Esophagus squamous epithelium (tissue), 4 donors: ENCODE data around the gene TDRD7.

Experiments
- CTCF ChIP-seq, 6 experiments: fragments of 450-650 bp in 4 of 6; fragments of 200-600 bp in 2 of 6; sonication (generic) in 2 of 6; IDR thresholded peaks; one replicate each; pipeline ENCODE4 v1.5.1; 2016 to 2019; ENCODE audit warnings: antibody characterized with exemption in 6 of 6, mild to moderate bottlenecking in 4 of 6, moderate library complexity in 4 of 6
- POLR2A ChIP-seq, 4 donors: fragments of 450-650 bp; IDR thresholded peaks; one replicate each; pipeline ENCODE4 v1.6.1; 2017; ENCODE audit warnings: antibody characterized with exemption in 4 of 4, mild to moderate bottlenecking in 4 of 4, moderate library complexity in 3 of 4

DNA sequence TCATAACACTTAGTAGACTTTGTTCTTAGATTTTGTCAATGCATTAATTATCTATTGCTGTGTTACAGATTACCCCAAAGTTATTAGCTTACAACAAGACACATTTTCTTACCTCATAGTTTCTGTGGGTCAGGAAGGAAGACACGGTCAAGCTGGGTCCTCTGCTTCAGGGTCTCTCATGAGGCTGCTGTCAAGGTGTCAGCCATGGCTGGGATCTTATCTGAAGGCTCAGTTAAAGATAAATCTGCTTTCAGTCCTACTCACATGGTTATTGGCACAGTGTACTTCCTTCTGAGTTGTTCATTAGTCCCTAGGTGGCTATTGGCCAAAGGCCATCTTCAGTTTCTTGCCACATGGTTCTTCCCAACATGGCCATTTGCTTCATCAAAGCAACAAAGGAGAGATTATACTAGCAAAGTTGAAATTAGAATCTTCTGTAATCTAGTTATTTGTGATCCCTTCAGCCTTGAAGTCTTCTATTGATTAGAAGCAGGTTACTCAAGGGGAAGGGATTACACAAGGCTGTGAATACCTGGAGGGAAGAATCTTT, 25.2 kb downstream of the TDRD7 start:
- TF ChIP-seq CTCF (IDR thresholded peaks at IDR 0.05) (no peak), POLR2A (IDR thresholded peaks at IDR 0.05) (no peak)
